WTC11 (cell line): ENCODE measurements around the gene MFNG. TPM values are rescaled to one million over a fixed set of nuclear protein-coding genes. Genes with fewer than 3 reads are reported as not detected.

Experiments
- ATAC-seq: fragments of 200-7000 bp; cut with Tn5 transposase; 2 replicates; pipeline ENCODE4 v1.10.0; 2021; ENCODE audit warnings: mild to moderate bottlenecking, moderate library complexity
- CTCF ChIA-PET: fragments of 300-600 bp; sonication (Branson Sonifier 250); formaldehyde crosslinking; loops from one replicate; lab custom pipeline; 2021; ENCODE audit warnings: antibody characterized with exemption; lab: Charles Lee
- POLR2A ChIA-PET: fragments of 350-600 bp; sonication (Branson Sonifier 250); formaldehyde crosslinking; loops from one replicate; lab custom pipeline; 2021; ENCODE audit warnings: antibody characterized with exemption; lab: Charles Lee
- DNase-seq: peaks from one replicate; pipeline ENCODE4 v3.0.0; 2021; ENCODE audit warnings: low spot score
- H3K27ac Mint-ChIP-seq: 2 replicates; pipeline ENCODE4 v1.8.0; 2021; ENCODE audit warnings: mixed read lengths
- H3K27me3 Mint-ChIP-seq: 2 replicates; pipeline ENCODE4 v1.8.0; 2021; ENCODE audit warnings: low read depth, mild to moderate bottlenecking, moderate library complexity, mixed read lengths
- H3K36me3 Mint-ChIP-seq: 2 replicates; pipeline ENCODE4 v1.8.0; 2021; ENCODE audit warnings: mixed read lengths
- H3K4me1 Mint-ChIP-seq: 2 replicates; pipeline ENCODE4 v1.8.0; 2022; ENCODE audit warnings: mixed read lengths
- H3K4me3 Mint-ChIP-seq: 2 replicates; pipeline ENCODE4 v1.8.0; 2021; ENCODE audit warnings: mild to moderate bottlenecking, moderate library complexity, mixed read lengths
- H3K9me3 Mint-ChIP-seq: 2 replicates; pipeline ENCODE4 v1.8.0; 2021; ENCODE audit warnings: mixed read lengths
- ATF6 ChIP-seq: sonication (generic); formaldehyde crosslinking; IDR thresholded peaks from 2 replicates; pipeline ENCODE4 v1.8.1; 2023; ENCODE audit warnings: mild to moderate bottlenecking, missing genetic modification reagents
- CDX4 ChIP-seq: fragments of 250-450 bp; sonication (Bioruptor Pico); IDR thresholded peaks from 2 replicates; pipeline ENCODE4 v1.9.0; 2021; ENCODE audit warnings: moderate library complexity, mild to moderate bottlenecking, inconsistent platforms, borderline replicate concordance
- ELF4 ChIP-seq: sonication (generic); formaldehyde crosslinking; IDR thresholded peaks from 2 replicates; pipeline ENCODE4 v1.8.1; 2022; ENCODE audit warnings: low read depth, mild to moderate bottlenecking, moderate library complexity, missing genetic modification reagents
- ETV6 ChIP-seq: sonication (generic); formaldehyde crosslinking; IDR thresholded peaks from 2 replicates; pipeline ENCODE4 v1.8.1; 2022; ENCODE audit warnings: mild to moderate bottlenecking, missing genetic modification reagents
- FOXJ3 ChIP-seq: sonication (generic); formaldehyde crosslinking; IDR thresholded peaks from 2 replicates; pipeline ENCODE4 v1.9.0; 2021; ENCODE audit warnings: missing genetic modification reagents, mild to moderate bottlenecking, borderline replicate concordance
- HMGA2 ChIP-seq: fragments of 250-450 bp; sonication (Bioruptor Pico); IDR thresholded peaks from 2 replicates; pipeline ENCODE4 v1.4.0; 2021; ENCODE audit warnings: mild to moderate bottlenecking, moderate library complexity
- HMGXB4 ChIP-seq: sonication (generic); formaldehyde crosslinking; IDR thresholded peaks from 2 replicates; pipeline ENCODE4 v1.8.1; 2023; ENCODE audit warnings: mild to moderate bottlenecking, moderate library complexity, missing genetic modification reagents
- KAT7 ChIP-seq: sonication (generic); formaldehyde crosslinking; IDR thresholded peaks from 2 replicates; pipeline ENCODE4 v1.8.1; 2023; ENCODE audit warnings: missing genetic modification reagents, mild to moderate bottlenecking, borderline replicate concordance
- PRDM15 ChIP-seq: sonication (generic); formaldehyde crosslinking; IDR thresholded peaks from 2 replicates; pipeline ENCODE4 v1.8.0; 2022; ENCODE audit warnings: missing genetic modification reagents
- SMAD3 ChIP-seq: sonication (generic); formaldehyde crosslinking; IDR thresholded peaks from 2 replicates; pipeline ENCODE4 v1.8.0; 2022; ENCODE audit warnings: missing genetic modification reagents, mild to moderate bottlenecking, borderline replicate concordance
- SOX15 ChIP-seq: fragments of 250-450 bp; sonication (Bioruptor Pico); IDR thresholded peaks from 2 replicates; pipeline ENCODE4 v1.9.0; 2021; ENCODE audit warnings: mild to moderate bottlenecking
- SP1 ChIP-seq: sonication (generic); formaldehyde crosslinking; conservative IDR thresholded peaks from 2 replicates; pipeline ENCODE4 v1.8.1; 2022; ENCODE audit warnings: missing genetic modification reagents
- TCF7 ChIP-seq: sonication (generic); formaldehyde crosslinking; IDR thresholded peaks from 2 replicates; pipeline ENCODE4 v1.8.0; 2022; ENCODE audit warnings: mild to moderate bottlenecking, low read depth, missing genetic modification reagents, moderate library complexity
- USF1 ChIP-seq: sonication (generic); formaldehyde crosslinking; IDR thresholded peaks from 2 replicates; pipeline ENCODE4 v1.8.0; 2022; ENCODE audit warnings: mild to moderate bottlenecking, missing genetic modification reagents
- ZBTB43 ChIP-seq: sonication (generic); formaldehyde crosslinking; IDR thresholded peaks from 2 replicates; pipeline ENCODE4 v1.8.1; 2023; ENCODE audit warnings: mild to moderate bottlenecking, missing genetic modification reagents
- ZNF317 ChIP-seq: sonication (generic); formaldehyde crosslinking; IDR thresholded peaks from 2 replicates; pipeline ENCODE4 v1.8.1; 2023; ENCODE audit warnings: low read depth, mild to moderate bottlenecking, moderate library complexity, missing genetic modification reagents, borderline replicate concordance
- ZNF396 ChIP-seq: fragments of 250-450 bp; sonication (Bioruptor Pico); IDR thresholded peaks from 2 replicates; pipeline ENCODE4 v1.8.0; 2021; ENCODE audit warnings: mild to moderate bottlenecking, moderate library complexity, borderline replicate concordance
- ZNF416 ChIP-seq: fragments of 250-450 bp; sonication (Bioruptor Pico); IDR thresholded peaks from 2 replicates; pipeline ENCODE4 v1.9.0; 2021; ENCODE audit warnings: mild to moderate bottlenecking, inconsistent platforms
- ZNF532 ChIP-seq: fragments of 250-450 bp; sonication (Bioruptor Pico); IDR thresholded peaks from 2 replicates; pipeline ENCODE4 v1.9.0; 2021; ENCODE audit warnings: mild to moderate bottlenecking, borderline replicate concordance
- total RNA-seq: library from RNA; stranded (reverse); gene quantifications from 3 replicates; pipeline ENCODE4 v1.2.3, GENCODE V29; 2021

Gene MFNG
- total RNA-seq, 1 experiment from 2014 or later, result 3.2 TPM

GRCh38 chr22:37508431-37508992, 22.3 kb upstream of the MFNG start (continued):
- no peak for TF ChIP-seq ZNF532
- no peak for TF ChIP-seq SOX15 (CRISPR knock-in tag)
- no peak for TF ChIP-seq SP1
- no peak for TF ChIP-seq ETV6 (CRISPR knock-in tag)

- Mint-ChIP-seq H3K4me3 (no peak overlapping the region), H3K27ac (0 out of 2 replicates have a peak overlapping the region, but pooled peaks have one; percentile 33), H3K36me3 (no peaks in the 10 kb centered on the region), H3K27me3 (no peaks in the 10 kb centered on the region), H3K9me3 (no peaks in the 10 kb centered on the region), H3K4me1 (peaks cover 10% of the 10 kb centered on the region)
- no peak for TF ChIP-seq FOXJ3 (CRISPR knock-in tag)
- TF ChIP-seq TCF7 (CRISPR knock-in tag), result no peak
- no peak for TF ChIP-seq CDX4
- no peak for TF ChIP-seq SMAD3 (CRISPR knock-in tag)
- no peak for TF ChIP-seq USF1
- TF ChIP-seq ZNF317, result no peak
- no peak for TF ChIP-seq ELF4 (CRISPR knock-in tag)
- no peak for TF ChIP-seq ZBTB43 (CRISPR knock-in tag)
- no peak for TF ChIP-seq KAT7
- TF ChIP-seq SP1, result no peak
- TF ChIP-seq PRDM15 (CRISPR knock-in tag), result no peak
- no peak for TF ChIP-seq HMGXB4 (CRISPR knock-in tag)
- TF ChIP-seq HMGA2 (CRISPR knock-in tag), result no peak
- no peak for TF ChIP-seq ZNF396 (CRISPR knock-in tag)
- no peak for TF ChIP-seq ZNF416 (CRISPR knock-in tag)
- no peak for TF ChIP-seq ATF6 (CRISPR knock-in tag)
- POLR2A ChIA-PET, result interaction anchor here (0.6 kb wide), 1 partner anchor 135 kb away, joined by 3 read pairs; no protein-coding TSS in a partner anchor
- DNase-seq (no peak), ATAC-seq (no peak)
- CTCF ChIA-PET, result interaction anchor here (0.6 to 2.4 kb wide), 11 partner anchors 9 to 96 kb away, joined by 3 to 19 read pairs (median 4); partner anchors contain the start of gene MFNG
These were observed 21.5 kb upstream of the MFNG start for GRCh38 chr22:37507731-37508130.
